GM21576 (cell line): ENCODE measurements around the gene PCDHB2.
"Not testable (repeated sequence)": the region's sequence is repeated elsewhere in the genome, so short reads cannot be mapped to it uniquely, and the experiment has no call there.

Source experiments
- ATAC-seq: cut with Tn5 transposase; IDR thresholded peaks from one replicate; pipeline ENCODE4 v1.9.1; 2021; ENCODE audit warnings: mild to moderate bottlenecking, moderate library complexity; ENCODE audit not compliant: unreplicated experiment

The PCDHB2 gene

GRCh38 chr5:141135718-141136266 is 41.4 kb downstream of the PCDHB2 start:
- no peak for ATAC-seq

GRCh38 chr5:141137346-141137745 is 42.9 kb downstream of the PCDHB2 start:
- ATAC-seq = not testable (repeated sequence)
